HG03342 (cell line): ENCODE data around the gene ZBTB2.
"Not testable (repeated sequence)": the region's sequence is repeated elsewhere in the genome, so short reads cannot be mapped to it uniquely, and the experiment has no call there.

ENCODE experiments used
- ATAC-seq: cut with Tn5 transposase; IDR thresholded peaks from one replicate; pipeline ENCODE4 v1.9.1; 2021; ENCODE audit warnings: mild to moderate bottlenecking, moderate library complexity; ENCODE audit not compliant: unreplicated experiment

ZBTB2 gene

DNA sequence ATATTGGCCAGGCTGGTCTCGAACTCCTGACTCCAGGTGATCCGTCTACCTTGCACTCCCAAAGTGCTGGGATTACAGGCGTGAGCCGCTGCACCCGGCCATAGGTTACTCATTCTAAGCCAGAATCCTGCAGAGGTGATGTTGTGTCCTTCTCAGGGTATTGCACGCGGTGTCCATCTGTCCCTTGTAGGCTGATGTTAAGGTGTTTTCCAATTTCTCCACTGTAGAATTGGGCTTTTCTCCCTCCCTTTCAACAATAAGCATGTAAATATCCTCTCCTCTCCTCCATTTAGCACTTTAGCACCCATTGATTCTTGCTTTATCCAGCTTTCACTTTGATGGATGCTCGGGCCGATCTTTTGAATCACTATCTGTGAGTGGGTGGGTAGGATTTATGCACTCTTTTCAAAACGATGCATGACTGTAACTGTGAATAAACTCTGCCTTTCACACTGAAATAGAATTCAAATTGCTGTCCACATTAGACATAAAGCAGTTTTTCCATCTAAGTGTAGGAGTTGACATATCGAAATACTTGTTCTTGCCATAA lies 52.6 kb downstream of the ZBTB2 start:
- ATAC-seq: no peak

- no peak for ATAC-seq
Measured at GRCh38 chr6:151335930-151336329, 55.4 kb downstream of the ZBTB2 start.

- no peak for ATAC-seq
Measured at GRCh38 chr6:151330130-151330696, 61.1 kb downstream of the ZBTB2 start.

DNA sequence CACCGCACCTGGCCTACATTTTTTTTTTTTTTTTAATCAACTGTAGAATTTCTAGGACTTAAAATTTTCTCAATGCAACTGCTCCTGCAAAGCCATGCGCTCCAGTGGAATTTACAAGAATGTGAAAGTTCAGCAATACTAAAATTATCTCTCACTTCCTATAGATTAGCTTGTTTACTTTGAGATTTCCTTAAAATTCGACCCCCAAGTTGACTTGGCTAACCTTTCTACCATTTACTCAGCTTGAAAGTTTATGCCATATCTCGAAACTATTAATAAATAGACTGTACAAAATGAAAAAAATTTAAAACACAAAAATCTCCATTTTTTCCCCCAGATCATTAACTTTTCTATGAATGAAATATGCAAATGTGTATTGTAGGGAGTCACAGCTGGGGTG lies 64.3 kb downstream of the ZBTB2 start:
- no peak for ATAC-seq

DNA sequence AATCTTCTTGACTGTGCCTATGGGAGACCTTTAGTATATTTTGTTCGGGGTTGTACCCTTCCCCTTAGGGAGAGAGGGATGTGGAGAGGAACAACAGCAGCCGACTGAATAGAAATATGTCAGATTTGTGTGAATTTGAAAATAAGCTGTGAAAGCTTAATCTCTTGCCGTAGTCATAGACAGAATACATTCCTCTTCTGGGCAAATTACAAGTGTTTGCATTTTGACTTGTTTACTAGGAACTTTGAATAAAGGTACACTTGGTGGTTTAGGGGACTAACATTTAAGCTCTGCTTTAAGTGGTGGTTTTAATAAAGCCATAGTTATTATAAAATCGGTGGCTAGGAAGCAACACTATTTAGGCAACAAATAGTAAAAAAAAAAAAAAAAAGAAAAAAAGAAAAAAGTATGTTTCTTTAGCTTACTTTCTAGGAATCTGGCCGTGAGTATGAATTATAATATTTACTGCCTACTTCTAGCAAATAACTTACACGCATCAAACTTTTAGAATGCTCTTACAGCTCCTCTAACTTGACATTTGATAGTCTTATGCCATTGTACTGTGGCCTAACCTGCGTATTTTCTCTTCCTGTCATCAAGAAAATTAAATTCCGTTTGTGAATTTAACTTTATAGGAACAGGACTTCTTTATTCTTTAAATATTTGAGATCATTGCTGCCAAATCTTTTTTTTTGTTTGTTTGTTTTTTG lies 65.1 kb downstream of the ZBTB2 start:
- no peak for ATAC-seq

DNA sequence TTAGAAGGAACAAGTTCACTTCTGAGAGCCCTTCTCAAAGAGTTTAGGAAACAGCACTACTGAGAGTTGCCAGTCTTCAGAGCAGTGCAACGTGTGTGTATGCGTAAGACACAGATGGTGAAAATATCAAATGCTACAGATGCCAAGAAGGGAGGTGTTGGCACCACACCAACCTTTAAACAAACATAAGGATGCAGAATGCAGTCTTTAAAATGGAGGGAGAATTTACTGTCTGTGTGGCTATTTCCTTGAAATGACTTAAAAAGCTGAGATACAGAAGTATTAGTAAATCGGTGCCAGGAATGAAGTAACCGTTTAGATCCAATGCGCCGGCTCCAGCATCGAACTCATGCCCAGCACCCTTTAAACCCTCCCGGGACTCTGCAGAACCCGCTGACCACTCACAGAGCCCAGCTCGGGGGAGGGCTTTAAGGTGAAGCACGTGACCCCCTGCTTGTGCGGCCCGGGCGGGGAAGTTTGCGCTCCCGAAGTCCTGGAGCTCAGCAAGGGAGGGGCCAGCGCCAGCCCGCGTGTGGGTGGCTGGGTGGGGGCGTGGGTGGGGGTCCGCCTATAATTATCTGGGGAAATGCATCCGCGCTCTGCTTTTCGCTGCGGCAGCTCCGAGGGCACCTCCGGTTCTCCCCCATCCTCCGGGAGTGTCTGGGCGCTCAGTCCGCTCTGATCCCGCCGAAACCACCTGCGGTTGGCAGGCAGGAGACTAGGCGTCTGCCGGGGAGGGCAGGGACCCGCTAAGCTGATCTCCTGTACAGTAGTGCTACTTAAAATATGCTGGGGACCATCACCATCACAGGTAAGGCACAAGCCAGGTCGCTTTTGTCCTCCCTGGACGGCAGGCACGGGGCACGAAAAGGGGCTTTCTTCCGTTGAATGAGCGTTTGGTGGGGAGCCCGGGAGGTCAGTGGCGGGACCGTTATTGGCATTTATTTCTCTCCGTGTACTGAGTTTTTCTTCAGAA lies 66.0 kb downstream of the ZBTB2 start:
- ATAC-seq: no peak

DNA sequence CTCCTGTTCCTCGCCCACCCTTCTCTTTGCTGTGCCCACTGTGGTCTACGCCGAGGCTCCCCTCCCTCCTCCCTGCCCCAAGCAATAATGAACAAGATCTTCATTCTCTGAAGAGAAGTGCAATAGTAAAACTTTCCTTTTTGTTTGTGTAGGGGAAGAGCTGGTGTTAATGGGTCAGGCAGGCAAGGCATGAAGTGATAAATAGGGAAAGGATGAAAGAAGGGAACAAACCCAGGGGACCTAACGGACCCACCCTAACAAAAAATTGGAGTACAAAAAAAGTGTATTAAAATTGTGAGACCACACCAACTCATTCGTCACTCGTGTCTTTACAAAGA lies 66.9 kb downstream of the ZBTB2 start:
- no peak for ATAC-seq

DNA sequence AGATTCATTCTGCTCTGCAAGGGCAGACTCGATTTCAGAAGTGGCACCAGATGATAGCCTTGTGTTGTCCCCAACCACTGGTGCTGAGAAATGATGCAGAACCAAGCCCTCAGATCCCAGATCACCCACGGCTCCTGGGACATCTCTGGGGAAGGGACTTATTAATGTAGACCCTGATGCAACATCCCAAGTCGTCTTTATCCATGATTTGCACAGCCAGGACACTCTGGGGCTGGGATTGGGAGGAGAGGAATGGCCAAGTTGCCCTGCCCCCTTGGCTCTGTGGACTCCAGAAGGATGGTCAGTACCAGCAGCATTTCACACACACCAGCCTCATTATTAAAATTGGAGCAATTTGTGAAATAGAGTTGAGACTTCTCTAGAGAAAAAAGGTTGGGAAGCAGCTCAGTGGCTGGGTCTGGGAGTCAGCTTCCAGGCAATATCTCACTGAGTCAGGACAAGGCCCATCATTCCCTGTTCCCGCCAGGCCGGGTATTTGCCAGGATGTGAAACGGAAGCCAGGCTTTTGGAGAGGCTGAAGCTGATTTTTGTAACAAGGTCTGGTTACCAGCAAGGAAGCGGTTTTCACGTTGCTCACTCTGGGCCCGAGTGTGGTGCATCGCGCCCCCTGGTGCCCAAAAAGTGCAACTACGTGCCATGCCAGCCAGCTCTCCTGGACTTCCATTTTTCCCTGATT lies 67.4 kb downstream of the ZBTB2 start:
- peak; percentile 79 for ATAC-seq

- ATAC-seq: no peak
Measured at GRCh38 chr6:151322570-151322969, 68.8 kb downstream of the ZBTB2 start.

DNA sequence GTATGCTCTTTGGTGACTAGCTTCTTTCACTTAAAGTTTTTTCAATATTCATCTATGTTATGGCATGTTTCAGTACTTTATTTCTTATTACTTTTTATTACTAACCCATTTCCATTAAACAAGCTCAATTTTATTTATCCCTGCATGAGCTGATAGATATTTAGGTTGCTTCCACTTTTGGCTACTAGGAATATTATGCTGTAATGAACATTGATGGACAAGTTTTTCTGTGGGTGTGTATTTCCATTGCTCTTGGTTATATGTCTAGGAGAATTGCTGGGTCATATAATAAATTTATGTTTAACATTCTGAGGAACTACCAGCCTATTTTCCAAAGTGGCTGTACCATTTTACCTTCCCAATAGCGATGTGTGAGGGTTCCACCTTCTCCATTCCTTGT lies 69.9 kb downstream of the ZBTB2 start:
- ATAC-seq: no peak

GRCh38 chr6:151320140-151320539 lies 71.2 kb downstream of the ZBTB2 start:
- ATAC-seq: no peak

DNA sequence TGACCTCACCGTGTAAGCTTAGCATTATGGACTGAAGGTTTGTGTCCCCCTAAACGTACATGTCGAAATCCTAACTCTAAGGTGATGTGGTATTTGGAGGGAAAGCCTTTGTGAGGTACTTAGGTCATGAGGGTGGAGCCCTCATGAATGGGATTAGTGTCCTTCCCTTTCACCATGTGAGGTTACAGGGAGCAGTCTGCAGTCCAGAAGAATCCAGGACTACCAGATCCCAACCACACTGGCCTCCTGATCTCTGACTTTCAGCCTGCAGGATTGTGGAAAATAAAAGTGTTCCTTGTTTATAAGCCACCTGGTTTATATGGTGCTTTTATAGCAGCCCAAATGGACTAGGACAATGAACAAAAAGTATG lies 73.4 kb downstream of the ZBTB2 start:
- no peak for ATAC-seq

- ATAC-seq: no peak
Measured at GRCh38 chr6:151317103-151317994, 74.0 kb downstream of the ZBTB2 start.

DNA sequence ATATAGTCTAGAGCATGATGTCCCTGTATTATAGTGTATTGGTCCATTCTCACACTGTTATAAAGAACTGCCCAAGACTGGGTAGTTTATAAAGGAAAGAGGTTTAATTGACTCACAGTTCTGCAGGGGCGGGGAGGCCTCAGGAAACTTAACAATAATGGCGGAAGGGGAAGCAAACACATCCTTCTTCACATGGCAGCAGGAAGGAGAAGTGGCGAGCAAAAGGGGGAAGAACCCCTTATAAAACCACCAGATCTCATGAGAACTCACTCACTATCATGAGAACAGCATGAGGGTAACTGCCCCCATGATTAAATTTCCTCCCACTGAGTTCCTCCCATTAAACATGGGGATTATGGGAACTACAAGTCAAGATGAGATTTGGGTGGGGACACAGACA lies 75.7 kb downstream of the ZBTB2 start:
- ATAC-seq: not testable (repeated sequence)
